H9 (cell line): ENCODE measurements around the gene NAGPA. TPM values are rescaled to one million over a fixed set of nuclear protein-coding genes. Genes with fewer than 3 reads are reported as not detected.

ENCODE experiments used
- DNase-seq: peaks from one replicate; pipeline ENCODE4 v3.0.0-alpha.2; 2017
- H2AFZ ChIP-seq: one replicate; pipeline ENCODE4 v1.6.1; 2013; ENCODE audit warnings: mild to moderate bottlenecking, low read length, control low read depth, moderate library complexity
- H2AK5ac ChIP-seq: 2 replicates; pipeline ENCODE4 v1.6.1; 2013; ENCODE audit warnings: low read length, control low read depth, mixed read lengths; ENCODE audit not compliant: insufficient read length
- H2BK120ac ChIP-seq: one replicate; pipeline ENCODE4 v1.6.1; 2013; ENCODE audit warnings: low read depth, mild to moderate bottlenecking, low read length, control low read depth, inconsistent platforms; ENCODE audit not compliant: poor library complexity, severe bottlenecking
- H2BK12ac ChIP-seq: 2 replicates; pipeline ENCODE4 v1.6.1; 2013; ENCODE audit warnings: low read length, control low read depth, mixed read lengths, low read depth; ENCODE audit not compliant: insufficient read length
- H2BK15ac ChIP-seq: 2 replicates; pipeline ENCODE4 v1.6.1; 2013; ENCODE audit warnings: low read depth, low read length, control low read depth
- H2BK20ac ChIP-seq: one replicate; pipeline ENCODE4 v1.6.1; 2013; ENCODE audit warnings: low read depth, mild to moderate bottlenecking, low read length, control low read depth, inconsistent platforms; ENCODE audit not compliant: poor library complexity, severe bottlenecking
- H2BK5ac ChIP-seq: 2 replicates; pipeline ENCODE4 v1.6.1; 2013; ENCODE audit warnings: low read length, control low read depth, mixed read lengths; ENCODE audit not compliant: insufficient read length
- H3K14ac ChIP-seq: 2 replicates; pipeline ENCODE4 v1.6.1; 2013; ENCODE audit warnings: low read length, control low read depth; ENCODE audit not compliant: insufficient read depth
- H3K18ac ChIP-seq: 2 replicates; pipeline ENCODE4 v1.6.1; 2013; ENCODE audit warnings: low read depth, mild to moderate bottlenecking, mixed read lengths, low read length, control low read depth; ENCODE audit not compliant: insufficient read length
- H3K23ac ChIP-seq: 2 replicates; pipeline ENCODE4 v1.6.1; 2013; ENCODE audit warnings: low read length, control low read depth, mixed read lengths, low read depth; ENCODE audit not compliant: insufficient read length
- H3K23me2 ChIP-seq: 2 replicates; pipeline ENCODE4 v1.6.1; 2013; ENCODE audit warnings: low read depth, mild to moderate bottlenecking, mixed read lengths, low read length, control low read depth; ENCODE audit not compliant: insufficient read length, poor library complexity, severe bottlenecking
- H3K27ac ChIP-seq: 2 replicates; pipeline ENCODE4 v1.5.1; 2013; ENCODE audit warnings: low read length, control low read depth, mixed read lengths, low read depth; ENCODE audit not compliant: insufficient read length
- H3K27me3 ChIP-seq: 2 replicates; pipeline ENCODE4 v1.6.1; 2013; ENCODE audit warnings: low read length, control low read depth, inconsistent platforms; ENCODE audit not compliant: insufficient read depth
- H3K4ac ChIP-seq: 2 replicates; pipeline ENCODE4 v1.6.1; 2013; ENCODE audit warnings: low read depth, mild to moderate bottlenecking, control low read depth, inconsistent platforms, low read length, moderate library complexity
- H3K4me1 ChIP-seq: 2 replicates; pipeline ENCODE4 v1.6.1; 2013; ENCODE audit warnings: low read length, control low read depth, inconsistent platforms; ENCODE audit not compliant: insufficient read depth
- H3K4me2 ChIP-seq: 2 replicates; pipeline ENCODE4 v1.6.1; 2013; ENCODE audit warnings: low read length, control low read depth, mixed read lengths; ENCODE audit not compliant: insufficient read length, insufficient read depth
- H3K56ac ChIP-seq: 2 replicates; pipeline ENCODE4 v1.6.1; 2013; ENCODE audit warnings: low read depth, mild to moderate bottlenecking, mixed read lengths, low read length, control low read depth; ENCODE audit not compliant: insufficient read length
- H3K79me1 ChIP-seq: 2 replicates; pipeline ENCODE4 v1.6.1; 2013; ENCODE audit warnings: low read depth, mild to moderate bottlenecking, moderate library complexity, low read length, control low read depth, inconsistent platforms; ENCODE audit not compliant: insufficient read depth, poor library complexity, severe bottlenecking
- H3K79me2 ChIP-seq: 2 replicates; pipeline ENCODE4 v1.6.1; 2013; ENCODE audit warnings: low read length, control low read depth, inconsistent platforms; ENCODE audit not compliant: insufficient read depth
- H3K9ac ChIP-seq: 2 replicates; pipeline ENCODE4 v1.6.1; 2013; ENCODE audit warnings: low read length, control low read depth, mixed read lengths; ENCODE audit not compliant: insufficient read length; ENCODE audit errors: extremely low read depth
- H3K9me3 ChIP-seq: one replicate; pipeline ENCODE4 v1.6.1; 2013; ENCODE audit warnings: low read depth, low read length, inconsistent platforms; ENCODE audit not compliant: control insufficient read depth
- H3T11ph ChIP-seq: one replicate; pipeline ENCODE4 v1.6.1; 2013; ENCODE audit warnings: mild to moderate bottlenecking, low read length, control low read depth, inconsistent platforms
- H4K20me1 ChIP-seq: one replicate; pipeline ENCODE4 v1.6.1; 2013; ENCODE audit not compliant: control insufficient read depth, insufficient read length, insufficient read depth
- H4K5ac ChIP-seq: 2 replicates; pipeline ENCODE4 v1.6.1; 2013; ENCODE audit warnings: low read depth, mild to moderate bottlenecking, mixed read lengths, low read length, control low read depth; ENCODE audit not compliant: insufficient read length
- H4K8ac ChIP-seq: replicated peaks from 2 replicates; pipeline ENCODE4 v1.6.1; 2013; ENCODE audit warnings: low read length, control low read depth, mixed read lengths, low read depth; ENCODE audit not compliant: insufficient read length
- H4K91ac ChIP-seq: 2 replicates; pipeline ENCODE4 v1.6.1; 2013; ENCODE audit warnings: low read depth, mild to moderate bottlenecking, moderate library complexity, mixed read lengths, low read length, control low read depth; ENCODE audit not compliant: insufficient read length
- H3K27ac Mint-ChIP-seq, 3 experiments: 2 replicates in 2 of 3; 3 replicates in 1 of 3; pipeline ENCODE4 v1.8.0; 2020 to 2021; ENCODE audit warnings: mixed read lengths in 3 of 3, mild to moderate bottlenecking in 1 of 3, moderate library complexity in 1 of 3
- H3K27me3 Mint-ChIP-seq: 2 replicates; pipeline ENCODE4 v1.8.0; 2021; ENCODE audit warnings: low read depth, mild to moderate bottlenecking, moderate library complexity, mixed read lengths
- H3K36me3 Mint-ChIP-seq, 3 experiments: 2 replicates in 2 of 3; 3 replicates in 1 of 3; pipeline ENCODE4 v1.8.0; 2020 to 2021; ENCODE audit warnings: low read depth in 3 of 3, mixed read lengths in 3 of 3; ENCODE audit not compliant: insufficient read depth in 1 of 3
- H3K4me1 Mint-ChIP-seq, 2 experiments: 2 replicates each; pipeline ENCODE4 v1.8.0; 2020; ENCODE audit warnings: mixed read lengths in 2 of 2
- H3K4me3 Mint-ChIP-seq, 2 experiments: 2 replicates in 1 of 2; 3 replicates in 1 of 2; pipeline ENCODE4 v1.8.0; 2020 to 2021; ENCODE audit warnings: mild to moderate bottlenecking in 2 of 2, mixed read lengths in 2 of 2, moderate library complexity in 1 of 2
- H3K9me3 Mint-ChIP-seq, 2 experiments: 2 replicates in 1 of 2; 3 replicates in 1 of 2; pipeline ENCODE4 v1.8.0; 2020; ENCODE audit warnings: mild to moderate bottlenecking in 2 of 2, mixed read lengths in 2 of 2, moderate library complexity in 1 of 2
- CTCF ChIP-seq: fragments of 200-600 bp; sonication (generic); conservative IDR thresholded peaks from 3 replicates; pipeline ENCODE4 v1.8.0; 2021; ENCODE audit warnings: antibody characterized with exemption, mild to moderate bottlenecking
- WGBS: extraction: QIAGEN DNeasy Blood & Tissue Kit; methylation state at CpG from one replicate; pipeline ENCODE4 v1.1.7; 2013; ENCODE audit warnings: missing lambda C conversion rate, low lambda C conversion rate, mixed read lengths; ENCODE audit not compliant: insufficient read length; ENCODE audit errors: extremely low coverage; 5-methylcytosine and 5-hydroxymethylcytosine counted together
- total RNA-seq: library from RNA; stranded (reverse); gene quantifications from 2 replicates; pipeline ENCODE4 v1.2.1, GENCODE V29; 2021

Gene NAGPA
- total RNA-seq, 1 experiment from 2014 or later = 12.1 TPM

GRCh38 chr16:5001986-5002385, 31.7 kb downstream of the NAGPA start:
- no peak overlapping the region for H2AK5ac ChIP-seq
- no peak overlapping the region for H3K23ac ChIP-seq
- H3K4me1 ChIP-seq = no peaks in the 10 kb centered on the region
- H3K79me2 ChIP-seq = no peaks in the 10 kb centered on the region
- H3K27me3 Mint-ChIP-seq = peaks cover 3% of the 10 kb centered on the region; the same call in 1 of the 2 replicates
- H3K36me3 Mint-ChIP-seq = no peaks in the 10 kb centered on the region
- no peak overlapping the region for H4K8ac ChIP-seq
- no peak overlapping the region for H4K5ac ChIP-seq
- H3K9ac ChIP-seq = no peak overlapping the region
- H3K27ac Mint-ChIP-seq = 0 out of 7 replicates have a peak overlapping the region, but pooled peaks of 1 of the 3 experiments have one; percentile 47
- no peaks in the 10 kb centered on the region for H3K27me3 ChIP-seq
- TF ChIP-seq CTCF = no peak
- H3K23me2 ChIP-seq = no peaks in the 10 kb centered on the region
- no peak overlapping the region for H2BK20ac ChIP-seq
- H2BK15ac ChIP-seq = no peak overlapping the region
- no peak overlapping the region for H3K4me2 ChIP-seq
- H3K14ac ChIP-seq = no peak overlapping the region
- no peak overlapping the region for H3T11ph ChIP-seq
- no peak overlapping the region for H3K27ac ChIP-seq
- H3K9me3 ChIP-seq = no peaks in the 10 kb centered on the region
- no peak overlapping the region for H3K18ac ChIP-seq
- no peaks in the 10 kb centered on the region for H3K79me1 ChIP-seq
- no peak overlapping the region for H2BK120ac ChIP-seq
- H2BK5ac ChIP-seq = no peak overlapping the region
- DNase-seq = no peak
- H4K91ac ChIP-seq = no peak overlapping the region
- no peak overlapping the region for H3K56ac ChIP-seq
- H3K9me3 Mint-ChIP-seq = no peaks in the 10 kb centered on the region
- no peak overlapping the region for H2AFZ ChIP-seq
- H3K4me3 Mint-ChIP-seq = no peak overlapping the region
- H4K20me1 ChIP-seq = no peaks in the 10 kb centered on the region
- no peak overlapping the region for H2BK12ac ChIP-seq
- H3K4ac ChIP-seq = no peak overlapping the region
- no peaks in the 10 kb centered on the region for H3K4me1 Mint-ChIP-seq
- WGBS = no CpG with 5 or more reads among the region's 6 CpGs
